Brain microvascular endothelial cell (primary cell): ENCODE measurements around the gene CLEC10A.

Experiments used
- DNase-seq: peaks from one replicate; pipeline ENCODE4 v3.0.0-alpha.2; 2020
- H3K27ac ChIP-seq: fragments of 250-450 bp; sonication (Bioruptor Pico); 2 replicates; pipeline ENCODE4 v1.5.1; 2020; ENCODE audit warnings: mild to moderate bottlenecking, moderate library complexity
- H3K27me3 ChIP-seq: fragments of 250-450 bp; sonication (Bioruptor Pico); replicated peaks from 2 replicates; pipeline ENCODE4 v1.5.1; 2020; ENCODE audit warnings: mild to moderate bottlenecking
- H3K36me3 ChIP-seq: fragments of 250-450 bp; sonication (Bioruptor Pico); replicated peaks from 2 replicates; pipeline ENCODE4 v1.5.1; 2020; ENCODE audit warnings: mild to moderate bottlenecking
- H3K4me3 ChIP-seq: 2 replicates; pipeline ENCODE4 v1.5.1; 2011; ENCODE audit warnings: low read depth, mild to moderate bottlenecking, control low read depth, low read length, moderate library complexity
- in situ Hi-C: cut with HindIII; loops from 2 replicates; pipeline ENCODE4 v1.10.0; 2017; ENCODE audit warnings: low sequenced_read_pairs, low pct_ligation_motif_present
- TF ChIP-seq, protein P1 (sequence below): IDR thresholded peaks from 2 replicates; pipeline ENCODE4 v1.5.1; 2011; ENCODE audit warnings: low read depth, mild to moderate bottlenecking, moderate library complexity, low read length, control low read depth, inconsistent platforms; ENCODE audit errors: missing control alignments

CLEC10A gene

DNA sequence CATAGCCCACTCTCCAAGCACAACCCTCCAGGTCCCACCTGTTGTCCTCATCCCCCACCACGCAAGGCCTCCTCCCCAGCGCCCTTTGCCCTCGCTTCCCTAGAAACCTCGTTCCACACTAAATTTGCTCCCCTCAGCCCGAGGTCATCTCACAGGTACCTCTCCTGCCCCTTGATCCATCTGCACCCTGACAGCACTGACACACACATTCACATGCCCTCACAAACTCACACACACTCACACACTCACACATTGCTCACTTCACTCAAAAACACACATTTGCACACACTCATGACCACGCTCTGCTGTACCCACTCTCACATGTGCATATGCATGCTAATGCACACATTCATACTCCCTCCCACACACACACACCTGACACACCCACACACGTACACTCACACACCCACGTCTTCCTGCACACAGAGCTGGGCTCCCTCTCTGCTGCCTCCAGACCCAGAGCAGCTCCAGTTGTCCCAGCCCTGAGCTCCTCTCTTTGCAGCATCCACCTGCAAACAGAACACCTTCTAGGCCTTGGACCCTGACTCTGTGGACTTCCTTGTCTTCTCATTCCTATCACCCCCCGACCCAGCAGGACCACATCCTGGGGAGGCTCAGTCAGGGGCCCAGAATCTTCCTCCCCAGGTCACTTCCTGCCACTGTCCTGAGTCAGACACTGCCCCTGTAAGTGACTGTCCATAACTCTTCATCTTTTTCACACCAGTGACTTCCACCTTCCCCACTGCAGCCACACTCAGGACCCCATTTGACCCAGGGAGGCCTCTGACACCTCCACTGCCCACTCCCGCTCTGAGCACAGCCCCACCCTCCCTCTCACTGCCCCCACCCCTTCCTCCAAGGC, 29.6 kb upstream of the CLEC10A start:
- TF ChIP-seq, protein P1, sequence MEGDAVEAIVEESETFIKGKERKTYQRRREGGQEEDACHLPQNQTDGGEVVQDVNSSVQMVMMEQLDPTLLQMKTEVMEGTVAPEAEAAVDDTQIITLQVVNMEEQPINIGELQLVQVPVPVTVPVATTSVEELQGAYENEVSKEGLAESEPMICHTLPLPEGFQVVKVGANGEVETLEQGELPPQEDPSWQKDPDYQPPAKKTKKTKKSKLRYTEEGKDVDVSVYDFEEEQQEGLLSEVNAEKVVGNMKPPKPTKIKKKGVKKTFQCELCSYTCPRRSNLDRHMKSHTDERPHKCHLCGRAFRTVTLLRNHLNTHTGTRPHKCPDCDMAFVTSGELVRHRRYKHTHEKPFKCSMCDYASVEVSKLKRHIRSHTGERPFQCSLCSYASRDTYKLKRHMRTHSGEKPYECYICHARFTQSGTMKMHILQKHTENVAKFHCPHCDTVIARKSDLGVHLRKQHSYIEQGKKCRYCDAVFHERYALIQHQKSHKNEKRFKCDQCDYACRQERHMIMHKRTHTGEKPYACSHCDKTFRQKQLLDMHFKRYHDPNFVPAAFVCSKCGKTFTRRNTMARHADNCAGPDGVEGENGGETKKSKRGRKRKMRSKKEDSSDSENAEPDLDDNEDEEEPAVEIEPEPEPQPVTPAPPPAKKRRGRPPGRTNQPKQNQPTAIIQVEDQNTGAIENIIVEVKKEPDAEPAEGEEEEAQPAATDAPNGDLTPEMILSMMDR = no peak
- Histone ChIP-seq H3K27ac (no peak overlapping the region), H3K36me3 (no peaks in the 10 kb centered on the region), H3K4me3 (no peak overlapping the region), H3K27me3 (no peaks in the 10 kb centered on the region)
- no peak for DNase-seq
- in situ Hi-C loops = no loop called here

DNA sequence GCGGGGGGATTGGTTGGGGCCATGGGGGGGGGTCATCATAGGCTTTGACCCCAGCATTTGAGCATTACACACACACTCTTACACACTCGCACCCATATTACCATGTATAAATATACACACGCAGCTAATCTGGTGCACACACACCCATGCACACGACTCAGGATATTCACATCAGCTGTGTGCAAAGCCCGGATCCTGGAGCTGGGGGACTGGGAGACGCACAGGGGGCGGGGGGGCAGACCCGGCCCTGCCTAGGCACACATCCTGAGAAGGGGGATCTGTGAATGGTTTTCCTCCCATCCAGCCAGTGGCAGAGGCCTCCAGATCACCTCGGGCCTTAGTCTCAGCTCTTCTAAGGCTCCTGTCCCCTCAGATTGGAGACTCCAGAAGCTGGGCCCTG, 28.9 kb upstream of the CLEC10A start:
- no peak for DNase-seq
- Histone ChIP-seq H3K4me3 (no peak overlapping the region), H3K27me3 (no peaks in the 10 kb centered on the region), H3K27ac (no peak overlapping the region), H3K36me3 (no peaks in the 10 kb centered on the region)
- in situ Hi-C loops = no loop called here
- TF ChIP-seq, protein P1 = no peak

DNA sequence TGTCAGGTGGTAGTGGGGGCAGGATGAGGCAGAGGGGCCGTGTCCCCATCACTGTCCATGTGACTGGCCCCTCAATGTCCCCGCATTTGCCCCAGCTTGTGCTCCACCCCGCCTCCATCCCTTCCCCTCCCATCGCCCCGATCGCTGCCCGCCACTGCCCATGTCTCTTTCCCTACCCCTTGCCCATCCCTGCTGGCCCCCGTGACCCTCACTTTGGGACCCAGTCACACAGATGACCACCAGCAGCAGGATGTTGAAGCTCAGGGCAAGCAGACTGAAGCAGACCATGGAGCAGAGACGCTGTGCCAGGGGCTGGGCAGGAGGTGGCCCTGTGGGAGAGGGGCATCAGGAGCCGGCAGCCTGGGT, 28.5 kb upstream of the CLEC10A start:
- Histone ChIP-seq H3K27me3 (no peaks in the 10 kb centered on the region), H3K36me3 (no peaks in the 10 kb centered on the region), H3K4me3 (no peak overlapping the region), H3K27ac (no peak overlapping the region)
- TF ChIP-seq, protein P1 = no peak
- no peak for DNase-seq
- in situ Hi-C loops = no loop called here

DNA sequence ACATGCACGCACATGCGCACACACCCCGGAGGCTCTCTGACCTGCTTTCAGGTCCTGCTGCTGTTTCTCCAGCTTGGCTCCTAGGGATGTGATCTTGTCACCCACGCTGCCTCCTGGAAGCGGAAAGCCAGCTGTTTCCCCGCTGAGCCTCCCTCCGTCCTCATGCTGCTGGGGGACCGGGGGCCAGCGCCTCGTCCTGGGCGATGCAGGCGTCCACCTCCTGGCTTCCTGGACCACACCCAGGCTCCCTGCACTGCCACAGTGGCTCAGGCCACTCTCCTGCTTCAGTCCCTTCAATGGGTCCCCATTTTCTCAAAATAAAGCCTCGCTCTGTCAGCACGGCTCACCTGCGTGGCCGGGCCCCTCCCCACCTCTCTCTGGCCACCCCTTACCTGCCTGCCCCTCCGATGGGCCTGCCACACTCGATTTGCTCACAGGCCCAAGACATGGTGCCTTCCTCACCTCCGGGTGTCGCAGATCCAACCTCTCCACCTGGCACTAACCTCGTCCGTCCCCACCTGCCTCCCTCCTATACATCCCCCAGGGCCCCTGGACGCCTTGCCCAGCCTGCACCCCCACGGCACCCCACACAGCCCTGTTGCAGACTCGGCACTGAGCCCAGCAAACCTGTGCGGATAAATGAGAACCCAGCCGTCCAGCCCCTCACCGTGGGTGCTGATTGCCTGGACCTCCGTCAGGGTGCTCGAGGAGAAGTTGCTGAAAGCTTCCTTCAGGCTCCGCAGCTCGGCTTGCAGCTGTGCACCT, 27.9 kb upstream of the CLEC10A start:
- in situ Hi-C loops = no loop called here
- Histone ChIP-seq H3K27me3 (no peaks in the 10 kb centered on the region), H3K27ac (no peak overlapping the region), H3K4me3 (no peak overlapping the region), H3K36me3 (no peaks in the 10 kb centered on the region)
- DNase-seq = no peak
- TF ChIP-seq, protein P1 = no peak

DNA sequence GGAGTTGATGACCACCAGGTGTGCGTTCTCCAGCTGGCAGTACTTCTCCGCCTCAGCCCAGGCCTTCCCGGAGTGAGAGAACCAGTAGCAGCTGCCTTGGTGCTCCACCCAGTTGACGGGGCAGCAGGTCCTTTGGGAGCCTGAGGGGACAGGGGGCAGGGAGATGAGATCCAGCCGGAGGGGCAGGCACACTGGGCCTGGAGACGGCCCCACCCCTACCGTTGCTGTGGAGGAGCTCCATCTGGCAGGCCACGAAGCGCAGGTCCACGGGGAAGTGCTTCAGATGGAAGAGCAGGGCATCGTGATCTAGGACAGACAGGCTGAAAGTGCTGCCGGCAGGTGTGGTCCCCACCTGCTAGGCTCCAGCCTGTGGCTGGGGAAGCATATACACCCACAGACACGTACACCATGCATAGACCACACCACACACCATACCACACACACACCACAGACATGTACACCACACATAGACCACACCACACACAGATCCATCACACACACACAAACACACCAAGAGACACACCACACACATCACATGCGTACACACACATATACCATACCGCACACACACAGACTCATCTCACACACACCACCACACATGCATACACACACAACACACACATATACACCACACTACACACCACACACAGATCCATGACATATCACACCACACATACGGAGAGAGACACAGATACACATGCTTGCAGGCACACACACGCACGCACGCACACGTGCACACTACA, 27.1 kb upstream of the CLEC10A start:
- no peaks in the 10 kb centered on the region for H3K36me3 ChIP-seq

More for the DNA sequence above, 27.1 kb upstream of the CLEC10A start:
- in situ Hi-C loops = no loop called here
- no peak overlapping the region for H3K27ac ChIP-seq
- no peak for DNase-seq
- H3K27me3 ChIP-seq = peaks cover 2% of the 10 kb centered on the region
- H3K4me3 ChIP-seq = no peak overlapping the region
- TF ChIP-seq, protein P1 = no peak
